HepG2 (cell line): ENCODE data around the gene A4GNT. TPM values are rescaled to one million over a fixed set of nuclear protein-coding genes. Genes with fewer than 3 reads are reported as not detected.

Source experiments
- ATAC-seq: fragments of 200-7000 bp; cut with Tn5 transposase; 3 replicates; pipeline ENCODE4 v1.9.1; 2020; ENCODE audit warnings: mild to moderate bottlenecking, moderate library complexity
- BruUV-seq: library from RNA; stranded (reverse); fragments of 400-500 nt; replicated peaks from 2 replicates; lab custom pipeline; 2021; lab: Mats Ljungman, UMichigan
- CTCF ChIA-PET: fragments of 300-600 bp; formaldehyde crosslinking; extraction: SDS; loops from one replicate; lab custom pipeline; 2021; ENCODE audit warnings: low total read pairs, inconsistent platforms, low intra/inter-chr PET ratio; lab: Yijun Ruan, JAX
- POLR2A ChIA-PET: fragments of 350-600 bp; sonication (Branson Sonifier 250); formaldehyde crosslinking; loops from one replicate; lab custom pipeline; 2020; ENCODE audit warnings: antibody characterized with exemption, inconsistent platforms; lab: Yijun Ruan, JAX
- DNase-seq: peaks from one replicate; pipeline ENCODE4 v3.0.0-alpha.2; 2015; ENCODE audit warnings: low spot score
- FAIRE-seq: peaks from 3 replicates; lab custom pipeline; 2011; peaks lifted over from hg19 to GRCh38; lab: Jason Lieb, UNC
- H2AFZ ChIP-seq: one replicate; pipeline ENCODE4 v1.6.1; 2011; ENCODE audit warnings: low read length, inconsistent platforms
- H3K27ac ChIP-seq: fragments of 300-600 bp; 3 replicates; pipeline ENCODE4 v1.8.0; 2011; ENCODE audit warnings: mixed run types, mild to moderate bottlenecking, mixed read lengths, low read length, inconsistent platforms; ENCODE audit not compliant: insufficient read depth; ENCODE audit errors: extremely low read length
- H3K27me3 ChIP-seq, 2 experiments: fragments of 200-600 bp in 1 of 2; 2 replicates in 1 of 2; 3 replicates in 1 of 2; pipeline versions ENCODE4 v1.6.0 to v1.8.0; 2011; ENCODE audit warnings: low read length in 2 of 2, mild to moderate bottlenecking in 2 of 2, moderate library complexity in 2 of 2, inconsistent platforms in 1 of 2; ENCODE audit not compliant: insufficient read depth in 2 of 2, control insufficient read depth in 1 of 2
- H3K36me3 ChIP-seq, 2 experiments: fragments of 200-600 bp in 1 of 2; replicated peaks in 1 of 2; 2 replicates in 1 of 2; 3 replicates in 1 of 2; pipeline versions ENCODE4 v1.5.1 to v1.8.0; 2011; ENCODE audit warnings: low read length in 2 of 2, inconsistent platforms in 1 of 2; ENCODE audit not compliant: insufficient read depth in 2 of 2, control insufficient read depth in 1 of 2
- H3K4me1 ChIP-seq: 2 replicates; pipeline ENCODE4 v1.5.1; 2012; ENCODE audit warnings: low read length, inconsistent platforms; ENCODE audit not compliant: insufficient read depth
- H3K4me2 ChIP-seq: 2 replicates; pipeline ENCODE4 v1.6.0; 2011; ENCODE audit warnings: low read depth, low read length, inconsistent platforms
- H3K4me3 ChIP-seq, 3 experiments: fragments of 200-600 bp in 1 of 3; sonication (generic), shearing (Covaris generic) in 1 of 3; replicated peaks in 1 of 3; 2 replicates each; pipeline ENCODE4 v1.5.1; 2011 to 2016; ENCODE audit warnings: low read length in 3 of 3, inconsistent platforms in 2 of 3, low read depth in 2 of 3, mild to moderate bottlenecking in 2 of 3, control low read depth in 1 of 3, mixed read lengths in 1 of 3; ENCODE audit not compliant: insufficient read depth in 1 of 3
- H3K79me2 ChIP-seq: one replicate; pipeline ENCODE4 v1.6.1; 2011; ENCODE audit warnings: low read length, inconsistent platforms; ENCODE audit not compliant: insufficient read depth
- H3K9ac ChIP-seq: 2 replicates; pipeline ENCODE4 v1.6.0; 2011; ENCODE audit warnings: mild to moderate bottlenecking, low read depth, low read length, inconsistent platforms; ENCODE audit not compliant: insufficient read depth
- H3K9me3 ChIP-seq: 2 replicates; pipeline ENCODE4 v1.5.1; 2012; ENCODE audit warnings: mild to moderate bottlenecking, low read length
- H4K20me1 ChIP-seq: 2 replicates; pipeline ENCODE4 v1.6.0; 2011; ENCODE audit warnings: inconsistent platforms, mild to moderate bottlenecking, low read length, moderate library complexity; ENCODE audit not compliant: insufficient read depth
- ATF7 ChIP-seq, 2 experiments: fragments of 450-650 bp in 1 of 2; sonication (generic) in 1 of 2; formaldehyde crosslinking in 1 of 2; IDR thresholded peaks; 2 replicates each; pipeline versions ENCODE4 v1.4.0 to v1.6.1; 2016 to 2020; ENCODE audit warnings: antibody characterized with exemption in 1 of 2, mild to moderate bottlenecking in 1 of 2, missing genetic modification reagents in 1 of 2
- CAMTA2 ChIP-seq: sonication (generic); formaldehyde crosslinking; IDR thresholded peaks from 2 replicates; pipeline ENCODE4 v1.4.0; 2020; ENCODE audit warnings: mild to moderate bottlenecking, missing genetic modification reagents, borderline replicate concordance
- CCDC6 ChIP-seq: sonication (generic); formaldehyde crosslinking; IDR thresholded peaks from 2 replicates; pipeline ENCODE4 v1.8.1; 2022; ENCODE audit warnings: mild to moderate bottlenecking, missing genetic modification reagents, moderate library complexity
- CEBPZ ChIP-seq: IDR thresholded peaks from 2 replicates; pipeline ENCODE4 v1.6.1; 2012; ENCODE audit warnings: low read length, improper control_type of control experiment
- LCORL ChIP-seq, 2 experiments: fragments of 450-650 bp in 1 of 2; sonication (generic) in 1 of 2; formaldehyde crosslinking in 1 of 2; IDR thresholded peaks; 2 replicates each; pipeline versions ENCODE4 v1.5.0 to v1.6.1; 2017 to 2020; ENCODE audit warnings: antibody characterized with exemption in 1 of 2, missing genetic modification reagents in 1 of 2
- REST ChIP-seq, 2 experiments: IDR thresholded peaks; 2 replicates each; pipeline ENCODE4 v1.6.1; 2011 to 2012; ENCODE audit warnings: low read length in 2 of 2, borderline replicate concordance in 1 of 2, low read depth in 1 of 2, mild to moderate bottlenecking in 1 of 2, moderate library complexity in 1 of 2
- RFX3 ChIP-seq: IDR thresholded peaks from 2 replicates; pipeline ENCODE4 v1.6.1; 2016; ENCODE audit warnings: missing biosample characterization, missing genetic modification reagents
- SAP130 ChIP-seq: IDR thresholded peaks from 2 replicates; pipeline ENCODE4 v1.6.1; 2016; ENCODE audit warnings: low read depth
- TIGD3 ChIP-seq: sonication (generic); formaldehyde crosslinking; IDR thresholded peaks from 2 replicates; pipeline ENCODE4 v1.5.1; 2020; ENCODE audit warnings: mild to moderate bottlenecking, missing genetic modification reagents, borderline replicate concordance
- TSC22D2 ChIP-seq: sonication (generic); formaldehyde crosslinking; IDR thresholded peaks from 2 replicates; pipeline ENCODE4 v1.5.1; 2020; ENCODE audit warnings: missing genetic modification reagents, mild to moderate bottlenecking, borderline replicate concordance
- ZKSCAN1 ChIP-seq: fragments of 150-350 bp; IDR thresholded peaks from 2 replicates; pipeline ENCODE4 v1.6.1; 2014; ENCODE audit warnings: low read length
- ZNF124 ChIP-seq: sonication (generic); formaldehyde crosslinking; IDR thresholded peaks from 2 replicates; pipeline ENCODE4 v1.4.0; 2020; ENCODE audit warnings: missing genetic modification reagents
- ZNF263 ChIP-seq: sonication (generic); formaldehyde crosslinking; IDR thresholded peaks from 2 replicates; pipeline ENCODE4 v1.4.0; 2020; ENCODE audit warnings: missing genetic modification reagents
- ZNF451 ChIP-seq: sonication (generic); formaldehyde crosslinking; IDR thresholded peaks from 2 replicates; pipeline ENCODE4 v1.5.0; 2020; ENCODE audit warnings: mild to moderate bottlenecking, missing genetic modification reagents
- ZNF737 ChIP-seq: sonication (generic); formaldehyde crosslinking; IDR thresholded peaks from 2 replicates; pipeline ENCODE4 v1.5.0; 2020; ENCODE audit warnings: missing genetic modification reagents, mild to moderate bottlenecking, borderline replicate concordance
- ZNF792 ChIP-seq: IDR thresholded peaks from 2 replicates; pipeline ENCODE4 v1.6.1; 2016
- ZNF883 ChIP-seq: sonication (generic); formaldehyde crosslinking; IDR thresholded peaks from 2 replicates; pipeline ENCODE4 v1.5.1; 2020; ENCODE audit warnings: mild to moderate bottlenecking, missing genetic modification reagents; ENCODE audit errors: not compliant biosample characterization
- ZSCAN20 ChIP-seq: sonication (generic); formaldehyde crosslinking; IDR thresholded peaks from 2 replicates; pipeline ENCODE4 v1.4.0; 2020; ENCODE audit warnings: missing genetic modification reagents, mild to moderate bottlenecking, borderline replicate concordance
- WGBS: methylation state at CpG from one replicate; pipeline ENCODE4 v1.1.6; 2017; ENCODE audit warnings: low lambda C conversion rate; 5-methylcytosine and 5-hydroxymethylcytosine counted together
- in situ Hi-C: cut with HindIII; loops from 2 replicates; pipeline ENCODE4 v1.10.0; 2017; ENCODE audit warnings: low pct_unique_long_range_greater_than_20kb; ENCODE audit not compliant: extremely low pct_ligation_motif_present
- intact Hi-C: fragments of 100-400 bp; cut with micrococcal nuclease; formaldehyde crosslinking; loops from one replicate; pipeline ENCODE4 v1.10.0; 2022; ENCODE audit not compliant: unreplicated experiment
- polyA plus RNA-seq, 8 experiments: library from polyadenylated mRNA; depleted of rRNA in 3 of 8; stranded (reverse) in 7 of 8; unstranded in 1 of 8; fragments of >200 nt; fragmentation: Illumina TruSeq in 4 of 8; extraction: Trizol in 4 of 8; gene quantifications; 2 replicates each; pipeline versions ENCODE4 v1.2.1 to v1.2.3, GENCODE V29; 2011 to 2016; ENCODE audit warnings: low read depth in 4 of 8, missing spikeins in 1 of 8, mixed read lengths in 1 of 8; ENCODE audit not compliant: insufficient read depth in 1 of 8
- total RNA-seq, 5 experiments: library from RNA; depleted of rRNA; stranded (reverse); fragments of >200 nt; fragmentation: Illumina TruSeq; extraction: Trizol; gene quantifications; 2 replicates each; pipeline ENCODE4 v1.2.3, GENCODE V29; 2016; ENCODE audit warnings: low read depth in 1 of 5

Gene A4GNT
- total and polyA plus RNA-seq, 2 of the 13 experiments (the other 11 are each of a cell fraction or from before 2014, with no cell fraction given): not detected

GRCh38 chr3:138105598-138105997 lies 26.6 kb downstream of the A4GNT start:
- DNase-seq (no peak), ATAC-seq (no peak), FAIRE-seq (no peak)
- WGBS: 98% methylated on average over 1 of the region's 1 CpG
- H3K9ac ChIP-seq: no peak overlapping the region
- no TSS peak for BruUV-seq
- H3K36me3 ChIP-seq: no peaks in the 10 kb centered on the region; a peak in 1 of 5 replicates
- H3K4me2 ChIP-seq: no peak overlapping the region
- H3K27ac ChIP-seq: no peak overlapping the region
- in situ Hi-C loops: no loop called here
- intact Hi-C loops: no loop called here
- no peak overlapping the region for H2AFZ ChIP-seq
- H3K27me3 ChIP-seq: no peaks in the 10 kb centered on the region
- CTCF ChIA-PET: no interaction called here
- no peak overlapping the region for H3K4me3 ChIP-seq
- no peaks in the 10 kb centered on the region for H3K4me1 ChIP-seq
- POLR2A ChIA-PET: no interaction called here
- H4K20me1 ChIP-seq: no peaks in the 10 kb centered on the region
- H3K79me2 ChIP-seq: no peaks in the 10 kb centered on the region
- H3K9me3 ChIP-seq: no peaks in the 10 kb centered on the region
- TF ChIP-seq ZNF263 (CRISPR knock-in tag) (no peak), TSC22D2 (CRISPR knock-in tag) (no peak), ZSCAN20 (CRISPR knock-in tag) (no peak), CCDC6 (CRISPR knock-in tag) (no peak), ZNF883 (CRISPR knock-in tag) (no peak), ZNF737 (CRISPR knock-in tag) (no peak), CAMTA2 (no peak), CEBPZ (no peak), TIGD3 (CRISPR knock-in tag) (no peak), RFX3 (CRISPR knock-in tag) (no peak), ZNF451 (CRISPR knock-in tag) (no peak), SAP130 (CRISPR knock-in tag) (no peak), ZNF792 (CRISPR knock-in tag) (no peak), ATF7 (IDR thresholded peaks at IDR 0.05) (no peak), ATF7 (CRISPR knock-in tag; IDR thresholded peaks at IDR 0.05) (no peak), ZKSCAN1 (no peak), REST (IDR thresholded peaks at IDR 0.05; ENCODE audit: borderline replicate concordance in 1 of 2, low read depth in 1 of 2, low read length in 2 of 2) (no peak), ZNF124 (CRISPR knock-in tag) (no peak), LCORL (IDR thresholded peaks at IDR 0.05) (no peak), LCORL (CRISPR knock-in tag; IDR thresholded peaks at IDR 0.05) (no peak)
